ENCODE data around the gene CNOT3.

The CNOT3 gene

GRCh38 chr19:54121259-54121658, 16.3 kb upstream of the CNOT3 start:
- DNase-seq, result no peak

- no peak for DNase-seq
These were observed 13.9 kb upstream of the CNOT3 start for GRCh38 chr19:54123682-54124081.

- DNase-seq, result no peak
These were observed 13.2 kb upstream of the CNOT3 start for GRCh38 chr19:54124393-54124792.

- no peak for DNase-seq
These were observed 11.8 kb upstream of the CNOT3 start for GRCh38 chr19:54125713-54126112.

- no peak for DNase-seq
These were observed 9.7 kb upstream of the CNOT3 start for GRCh38 chr19:54127688-54128440.

GRCh38 chr19:54128441-54128725, 9.2 kb upstream of the CNOT3 start:
- no peak for DNase-seq

- no peak for DNase-seq
These were observed 8.6 kb upstream of the CNOT3 start for GRCh38 chr19:54128796-54129616.

- no peak for DNase-seq
These were observed 8.0 kb upstream of the CNOT3 start for GRCh38 chr19:54129617-54129996.

- peak; percentile 60 for DNase-seq
These were observed 4.1 kb upstream of the CNOT3 start for GRCh38 chr19:54133312-54133956.

GRCh38 chr19:54133957-54134590, 3.5 kb upstream of the CNOT3 start:
- DNase-seq, result no peak

- DNase-seq, result no peak
These were observed 1.3 kb upstream of the CNOT3 start for GRCh38 chr19:54136086-54136863.

- DNase-seq, result peak; percentile 100
These were observed 481 bp upstream of the CNOT3 start for GRCh38 chr19:54136864-54137698.

GRCh38 chr19:54138489-54139256, 1.1 kb downstream of the CNOT3 start:
- DNase-seq, result no peak

- peak; percentile 70 for DNase-seq
These were observed 3.8 kb downstream of the CNOT3 start for GRCh38 chr19:54141356-54141755.

GRCh38 chr19:54142166-54142780, 4.7 kb downstream of the CNOT3 start:
- no peak for DNase-seq

GRCh38 chr19:54145541-54146158, 8.1 kb downstream of the CNOT3 start:
- DNase-seq, result no peak

- no peak for DNase-seq
These were observed 10.1 kb downstream of the CNOT3 start for GRCh38 chr19:54147676-54148075.

- no peak for DNase-seq
These were observed 10.6 kb downstream of the CNOT3 start for GRCh38 chr19:54148158-54148557.

- no peak for DNase-seq
These were observed 11.7 kb downstream of the CNOT3 start for GRCh38 chr19:54149021-54149812.
